Central memory CD4-positive, alpha-beta T cell (primary cell): ENCODE results near the gene ZNF737.
A peak's percentile ranks its signal among the peaks of the same experiment; 100 is the strongest.
"Not testable (repeated sequence)": the region's sequence is repeated elsewhere in the genome, so short reads cannot be mapped to it uniquely, and the experiment has no call there.

ENCODE experiments used
- DNase-seq: peaks from one replicate; pipeline ENCODE4 v3.0.0; 2022
- total RNA-seq, 3 experiments: gene quantifications; one replicate each; lab custom pipeline; 2026; lab: John Stamatoyannopoulos, UW

The ZNF737 gene
- total RNA-seq = 16.6 to 65.3 (median 36.8) reads per million in 3 experiments

GRCh38 chr19:20565321-20566018, at the start of gene ZNF737:
ZNF737 (minus strand) TSS chr19:20565781; CDS start chr19:20565640, 141 bp downstream.
- peak; percentile 88 for DNase-seq

GRCh38 chr19:20614971-20615370, 49.4 kb upstream of the ZNF737 start:
- DNase-seq = not testable (repeated sequence)

GRCh38 chr19:20612711-20613316, 47.2 kb upstream of the ZNF737 start:
- DNase-seq = no peak

- DNase-seq = no peak
Measured at GRCh38 chr19:20611866-20612265, 46.3 kb upstream of the ZNF737 start.

GRCh38 chr19:20607943-20608342, 42.4 kb upstream of the ZNF737 start:
- DNase-seq = no peak

GRCh38 chr19:20558571-20558970, 7.0 kb downstream of the ZNF737 start:
- DNase-seq = no peak

- DNase-seq = no peak
Measured at GRCh38 chr19:20558011-20558410, 7.6 kb downstream of the ZNF737 start.

GRCh38 chr19:20544667-20545333, 20.8 kb downstream of the ZNF737 start:
- not testable (repeated sequence) for DNase-seq

GRCh38 chr19:20530303-20530702, 35.3 kb downstream of the ZNF737 start:
- DNase-seq = not testable (repeated sequence)

- peak; percentile 1 for DNase-seq
Measured at GRCh38 chr19:20513189-20513904, 52.2 kb downstream of the ZNF737 start.

- no peak for DNase-seq
Measured at GRCh38 chr19:20503476-20503875, 62.1 kb downstream of the ZNF737 start.
